SK-N-SH treated with all-trans-retinoic acid at 6 μM for 48 hours (cell line): ENCODE measurements around the gene CYP24A1.

ENCODE experiments used
- ARNTL ChIP-seq: fragments of 450-650 bp; formaldehyde crosslinking; IDR thresholded peaks from 2 replicates; pipeline ENCODE4 v1.5.0; 2020; ENCODE audit warnings: low read depth, mild to moderate bottlenecking, moderate library complexity, borderline replicate concordance
- BACH2 ChIP-seq: fragments of 250-450 bp; sonication (Bioruptor Pico); IDR thresholded peaks from 2 replicates; pipeline ENCODE4 v1.9.0; 2021; ENCODE audit warnings: mild to moderate bottlenecking, borderline replicate concordance
- CREB5 ChIP-seq: fragments of 250-450 bp; sonication (Bioruptor Pico); IDR thresholded peaks from 2 replicates; pipeline ENCODE4 v1.5.1; 2020; ENCODE audit warnings: low read depth, mild to moderate bottlenecking, moderate library complexity
- CSRNP3 ChIP-seq: fragments of 250-450 bp; sonication (Bioruptor Pico); IDR thresholded peaks from 2 replicates; pipeline ENCODE4 v1.5.1; 2021; ENCODE audit warnings: mild to moderate bottlenecking, moderate library complexity
- ESRRG ChIP-seq: fragments of 250-450 bp; sonication (Bioruptor Pico); IDR thresholded peaks from 2 replicates; pipeline ENCODE4 v1.6.1; 2021; ENCODE audit warnings: mild to moderate bottlenecking
- GLIS3 ChIP-seq: fragments of 250-450 bp; sonication (Bioruptor Pico); IDR thresholded peaks from 2 replicates; pipeline ENCODE4 v1.5.0; 2020; ENCODE audit warnings: mild to moderate bottlenecking, moderate library complexity
- OSR1 ChIP-seq: fragments of 250-450 bp; sonication (Bioruptor Pico); IDR thresholded peaks from 2 replicates; pipeline ENCODE4 v1.8.0; 2022; ENCODE audit warnings: moderate library complexity, mild to moderate bottlenecking, inconsistent platforms
- PATZ1 ChIP-seq: fragments of 250-450 bp; sonication (Bioruptor Pico); IDR thresholded peaks from 2 replicates; pipeline ENCODE4 v1.8.0; 2020; ENCODE audit warnings: mild to moderate bottlenecking, moderate library complexity, borderline replicate concordance
- TSHZ2 ChIP-seq: fragments of 250-450 bp; sonication (Bioruptor Pico); IDR thresholded peaks from 2 replicates; pipeline ENCODE4 v1.5.0; 2020; ENCODE audit warnings: mild to moderate bottlenecking, moderate library complexity
- ZC3H10 ChIP-seq: fragments of 250-450 bp; sonication (Bioruptor Pico); IDR thresholded peaks from 2 replicates; pipeline ENCODE4 v1.5.1; 2021; ENCODE audit warnings: mild to moderate bottlenecking, moderate library complexity
- ZFP3 ChIP-seq: fragments of 250-450 bp; sonication (Bioruptor Pico); IDR thresholded peaks from 2 replicates; pipeline ENCODE4 v1.5.0; 2020; ENCODE audit warnings: mild to moderate bottlenecking, moderate library complexity
- ZFP30 ChIP-seq: fragments of 450-650 bp; formaldehyde crosslinking; IDR thresholded peaks from 2 replicates; pipeline ENCODE4 v1.5.0; 2022; ENCODE audit warnings: mild to moderate bottlenecking, moderate library complexity
- ZNF565 ChIP-seq: fragments of 450-650 bp; formaldehyde crosslinking; conservative IDR thresholded peaks from 2 replicates; pipeline ENCODE4 v1.5.0; 2020; ENCODE audit warnings: low read depth, mild to moderate bottlenecking, moderate library complexity
- ZNF8 ChIP-seq: fragments of 450-650 bp; formaldehyde crosslinking; IDR thresholded peaks from 2 replicates; pipeline ENCODE4 v1.5.0; 2020; ENCODE audit warnings: mild to moderate bottlenecking, moderate library complexity

GRCh38 chr20:54208548-54209176, 34.9 kb upstream of the CYP24A1 start:
- TF ChIP-seq TSHZ2 (CRISPR knock-in tag) (no peak), PATZ1 (CRISPR knock-in tag) (no peak), ZFP30 (no peak), ESRRG (no peak), ARNTL (no peak), ZC3H10 (CRISPR knock-in tag) (no peak), ZNF8 (no peak), ZFP3 (CRISPR knock-in tag) (no peak), OSR1 (CRISPR knock-in tag) (no peak), ZNF565 (CRISPR knock-in tag) (no peak), CSRNP3 (CRISPR knock-in tag) (no peak), BACH2 (CRISPR knock-in tag) (no peak), CREB5 (CRISPR knock-in tag) (no peak), GLIS3 (CRISPR knock-in tag) (no peak)
